Large intestine (tissue), 3 donors: ENCODE data around the gene JPT1. TPM values are rescaled to one million over a fixed set of nuclear protein-coding genes. Genes with fewer than 3 reads are reported as not detected.
"Not testable (repeated sequence)": the region's sequence is repeated elsewhere in the genome, so short reads cannot be mapped to it uniquely, and the experiment has no call there.

Source experiments
- DNase-seq, 2 donors: peaks; one replicate each; pipeline versions ENCODE4 v3.0.0 to v3.0.0-alpha.2; 2013
- H3K27ac ChIP-seq: one replicate; pipeline ENCODE4 v1.5.1; 2013; ENCODE audit warnings: low read length
- H3K27me3 ChIP-seq: 2 replicates; pipeline ENCODE4 v1.6.1; 2013; ENCODE audit warnings: low read length; ENCODE audit not compliant: control insufficient read depth, insufficient read depth
- H3K36me3 ChIP-seq: 2 replicates; pipeline ENCODE4 v1.6.1; 2013; ENCODE audit warnings: low read length; ENCODE audit not compliant: control insufficient read depth, insufficient read depth
- H3K4me1 ChIP-seq: one replicate; pipeline ENCODE4 v1.6.1; 2013; ENCODE audit warnings: low read length; ENCODE audit not compliant: control insufficient read depth, insufficient read depth
- H3K4me3 ChIP-seq: one replicate; pipeline ENCODE4 v1.5.1; 2013; ENCODE audit warnings: low read length
- H3K9me3 ChIP-seq: one replicate; pipeline ENCODE4 v1.6.1; 2013; ENCODE audit warnings: mild to moderate bottlenecking, low read depth, low read length, moderate library complexity; ENCODE audit not compliant: control insufficient read depth
- WGBS: methylation state at CpG from one replicate; pipeline ENCODE4 v1.1.5; 2013; ENCODE audit warnings: low lambda C conversion rate; ENCODE audit not compliant: insufficient coverage; 5-methylcytosine and 5-hydroxymethylcytosine counted together
- polyA plus RNA-seq: library from polyadenylated mRNA; unstranded; fragments of 120-200 nt; gene quantifications from one replicate; pipeline ENCODE4 v1.2.1, GENCODE V29; 2013

JPT1 gene
- polyA plus RNA-seq, 1 donor, result 93.1 TPM

DNA sequence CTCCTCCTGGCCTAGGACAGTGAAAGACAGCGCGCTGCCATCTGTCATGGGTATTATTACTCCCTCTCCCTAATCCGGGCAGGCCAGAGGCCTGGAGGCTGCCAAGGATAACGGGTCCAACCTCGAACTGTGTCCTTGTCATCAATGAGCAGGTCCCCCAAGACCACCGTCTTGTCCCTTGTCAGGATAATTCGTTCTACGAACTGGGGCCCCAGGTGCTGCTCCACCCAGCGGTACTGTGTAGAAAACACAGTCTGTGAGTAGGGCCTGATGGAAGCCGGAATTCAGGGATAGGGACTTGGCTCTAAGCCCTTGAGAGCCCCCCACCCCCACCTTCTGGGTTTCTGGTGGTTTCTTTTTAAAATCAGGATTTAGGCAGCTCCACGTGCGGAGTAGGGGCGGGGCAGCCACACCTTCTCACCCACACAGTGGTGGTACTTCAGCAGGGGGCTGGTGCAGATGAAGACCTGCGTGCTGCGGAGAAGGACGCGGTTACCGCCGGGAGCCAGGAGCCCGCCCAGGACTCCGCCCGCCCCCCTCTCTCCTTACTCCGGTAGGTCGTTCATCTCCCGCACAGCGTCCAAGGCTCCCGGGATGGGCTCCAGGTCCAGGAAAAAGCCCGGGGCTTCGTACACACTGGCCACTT lies 23.6 kb downstream of the JPT1 start:
- Histone ChIP-seq H3K4me1 (peaks cover 5% of the 10 kb centered on the region), H3K36me3 (peaks cover 24% of the 10 kb centered on the region), H3K27ac (peak overlapping the region; percentile 88), H3K27me3 (no peaks in the 10 kb centered on the region), H3K4me3 (peak overlapping the region; percentile 93), H3K9me3 (no peaks in the 10 kb centered on the region)
- WGBS, result no CpG with 5 or more reads among the region's 29 CpGs
- DNase-seq, result peak; percentile 45 to 72

DNA sequence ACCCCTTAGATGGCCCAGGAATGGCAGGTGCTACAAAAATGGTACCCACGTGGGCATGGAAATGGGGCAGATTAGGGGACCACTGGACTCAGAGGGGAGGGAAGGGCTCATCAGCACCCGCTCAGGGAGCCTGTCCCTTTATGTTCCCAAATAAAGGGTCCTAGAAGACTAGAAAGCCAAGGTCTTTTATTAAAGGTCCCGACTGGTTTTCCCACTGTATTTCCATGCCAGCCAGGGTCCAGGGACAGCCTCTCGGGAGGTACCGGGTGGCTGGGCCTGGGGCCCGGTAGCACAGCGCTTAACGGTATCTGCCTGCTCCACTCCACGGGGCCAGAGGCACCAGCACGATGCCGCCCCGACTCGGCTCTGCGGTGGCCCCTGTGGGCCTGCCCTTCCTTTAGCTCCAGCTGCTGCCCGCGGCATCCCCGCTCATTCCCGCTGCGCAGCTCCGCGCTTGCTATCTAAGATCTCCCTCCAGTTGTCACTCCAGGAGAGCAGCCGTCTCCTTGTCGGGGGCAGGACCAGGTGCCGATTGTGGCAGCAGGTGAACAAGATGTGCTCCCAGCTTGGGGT lies 24.2 kb downstream of the JPT1 start:
- no peaks in the 10 kb centered on the region for H3K9me3 ChIP-seq
- DNase-seq, result no peak
- no peak overlapping the region for H3K27ac ChIP-seq
- H3K36me3 ChIP-seq, result peaks cover 20% of the 10 kb centered on the region
- H3K4me3 ChIP-seq, result peak overlapping the region; percentile 93
- peaks cover 8% of the 10 kb centered on the region for H3K4me1 ChIP-seq
- no peaks in the 10 kb centered on the region for H3K27me3 ChIP-seq
- no CpG with 5 or more reads among the region's 24 CpGs for WGBS

DNA sequence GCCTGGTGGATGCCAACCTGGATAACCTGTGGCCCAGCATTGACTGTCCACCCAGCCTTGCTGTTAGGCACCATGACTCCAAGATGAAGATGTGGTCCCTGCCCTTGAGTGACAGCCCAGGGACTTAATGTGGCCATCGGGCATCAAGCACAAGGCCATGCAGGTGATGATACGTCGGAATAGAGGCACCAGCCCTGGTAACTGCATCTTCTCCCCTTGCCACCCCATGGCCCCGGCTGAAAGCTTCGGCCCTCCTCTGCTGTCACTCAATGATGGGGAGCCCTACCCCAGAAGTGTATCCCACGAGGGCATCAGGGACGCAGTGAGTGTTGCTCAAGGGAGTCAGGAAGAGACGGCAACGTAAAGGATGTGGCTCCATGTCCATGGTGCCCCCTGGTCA lies 24.7 kb downstream of the JPT1 start:
- no peak overlapping the region for H3K4me3 ChIP-seq
- peaks cover 14% of the 10 kb centered on the region for H3K4me1 ChIP-seq
- no peaks in the 10 kb centered on the region for H3K27me3 ChIP-seq
- H3K9me3 ChIP-seq, result no peaks in the 10 kb centered on the region
- H3K27ac ChIP-seq, result no peak overlapping the region
- peaks cover 17% of the 10 kb centered on the region for H3K36me3 ChIP-seq
- no peak for DNase-seq
- WGBS, result no CpG with 5 or more reads among the region's 9 CpGs

DNA sequence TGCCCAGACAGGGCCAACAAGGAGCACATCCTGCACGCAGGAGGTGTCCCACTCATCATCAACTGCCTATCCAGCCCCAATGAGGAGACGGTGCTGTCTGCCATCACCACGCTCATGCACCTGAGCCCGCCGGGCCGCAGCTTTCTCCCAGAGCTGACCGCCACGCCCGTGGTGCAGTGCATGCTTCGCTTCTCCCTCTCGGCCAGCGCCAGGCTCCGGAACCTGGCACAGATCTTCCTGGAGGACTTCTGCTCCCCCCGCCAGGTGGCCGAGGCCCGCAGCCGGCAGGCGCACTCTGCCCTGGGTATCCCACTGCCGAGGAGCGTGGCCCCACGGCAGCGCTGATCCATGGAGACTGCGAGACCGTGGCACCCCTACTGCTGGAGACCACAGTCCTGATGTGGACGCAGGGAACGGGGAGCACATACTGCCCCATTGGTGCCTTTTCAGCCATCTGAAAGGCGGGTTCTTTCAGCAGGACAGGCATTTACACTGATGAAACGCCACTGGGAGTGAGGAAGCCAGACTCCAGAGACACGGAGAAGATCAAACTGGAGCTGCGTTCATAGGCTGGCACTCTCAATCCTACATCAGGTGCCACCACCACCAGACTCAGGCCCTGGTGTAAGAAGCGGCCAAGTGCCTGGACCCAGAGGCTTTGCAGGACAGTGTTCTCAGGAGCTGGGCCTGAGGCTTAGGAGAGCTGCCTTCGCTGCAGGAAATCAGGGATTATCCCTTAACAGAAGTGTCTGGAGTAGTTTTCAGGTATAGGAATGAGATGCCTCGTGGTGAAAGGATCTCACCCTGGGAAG lies 25.4 kb downstream of the JPT1 start:
- H3K4me3 ChIP-seq, result no peak overlapping the region
- no peak for DNase-seq
- H3K9me3 ChIP-seq, result no peaks in the 10 kb centered on the region
- peaks cover 19% of the 10 kb centered on the region for H3K4me1 ChIP-seq
- H3K27me3 ChIP-seq, result no peaks in the 10 kb centered on the region
- WGBS, result no CpG with 5 or more reads among the region's 33 CpGs
- H3K36me3 ChIP-seq, result peaks cover 17% of the 10 kb centered on the region
- no peak overlapping the region for H3K27ac ChIP-seq

DNA sequence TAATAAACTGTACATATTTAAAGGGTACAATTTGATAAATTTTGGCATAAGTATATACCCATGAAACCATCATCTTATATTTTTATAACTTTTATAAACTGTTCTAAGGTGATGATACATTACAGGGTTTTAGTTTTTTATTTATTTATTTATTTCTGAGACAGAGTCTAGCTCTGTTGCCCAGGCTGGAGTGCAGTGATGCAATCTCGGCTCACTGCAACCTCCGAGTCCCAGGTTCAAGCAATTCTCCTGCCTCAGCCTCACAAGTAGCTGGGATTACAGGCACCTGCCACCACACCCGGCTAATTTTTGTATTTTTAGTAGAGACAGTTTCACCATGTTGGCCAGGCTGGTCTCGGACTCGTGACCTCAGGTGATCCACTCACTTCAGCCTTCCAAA lies 26.4 kb downstream of the JPT1 start:
- not testable (repeated sequence) for H3K4me3 ChIP-seq, H3K27ac ChIP-seq, H3K27me3 ChIP-seq, H3K9me3 ChIP-seq, DNase-seq
- Histone ChIP-seq H3K36me3 (peaks cover 17% of the 10 kb centered on the region), H3K4me1 (peaks cover 22% of the 10 kb centered on the region)
- no CpG with 5 or more reads among the region's 5 CpGs for WGBS

DNA sequence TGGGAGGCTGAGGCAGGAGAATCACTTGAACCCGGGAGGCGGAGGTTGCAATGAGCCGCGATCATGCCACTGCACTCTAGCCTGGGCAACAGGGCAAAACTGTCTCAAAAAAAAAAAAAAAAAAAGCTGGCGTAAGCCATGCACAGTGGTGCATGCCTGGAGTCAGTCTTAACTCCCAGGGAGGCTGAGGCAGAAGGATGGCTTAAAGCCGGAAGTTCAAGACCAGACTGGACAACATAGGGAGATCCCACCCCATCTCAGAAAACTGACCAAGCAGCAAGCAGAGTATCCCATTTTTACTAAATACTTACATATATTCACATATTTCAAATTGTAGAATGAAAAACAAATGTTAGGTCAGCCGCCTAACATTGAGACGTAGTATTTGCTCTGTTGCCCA lies 27.4 kb downstream of the JPT1 start:
- 100% methylated on average over 1 of the region's 8 CpGs for WGBS
- peaks cover 17% of the 10 kb centered on the region for H3K36me3 ChIP-seq
- peaks cover 22% of the 10 kb centered on the region for H3K4me1 ChIP-seq
- no peak overlapping the region for H3K27ac ChIP-seq
- no peak for DNase-seq
- H3K4me3 ChIP-seq, result no peak overlapping the region
- no peaks in the 10 kb centered on the region for H3K9me3 ChIP-seq
- no peaks in the 10 kb centered on the region for H3K27me3 ChIP-seq

DNA sequence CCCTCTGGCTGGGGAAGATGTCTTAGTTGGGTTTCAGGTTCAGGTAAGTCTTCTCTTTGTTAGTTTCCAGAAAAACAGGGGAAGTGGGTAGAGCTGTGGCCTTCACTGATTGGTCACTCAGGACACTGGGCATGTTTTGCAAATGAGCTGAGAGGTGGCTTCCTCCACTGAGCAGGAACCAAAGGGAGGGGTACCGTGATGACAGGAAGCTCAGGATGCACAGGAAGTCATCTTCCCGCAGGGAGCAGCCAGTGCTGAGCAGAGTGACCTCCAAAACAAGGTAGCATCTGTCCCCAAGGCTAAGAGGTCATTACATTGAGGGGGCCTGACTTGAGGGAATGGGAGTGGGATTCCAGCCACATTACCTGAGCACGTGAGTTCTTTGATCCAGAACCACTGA lies 28.3 kb downstream of the JPT1 start:
- Histone ChIP-seq H3K4me3 (no peak overlapping the region), H3K4me1 (peaks cover 22% of the 10 kb centered on the region), H3K9me3 (no peaks in the 10 kb centered on the region), H3K27ac (no peak overlapping the region), H3K36me3 (peaks cover 20% of the 10 kb centered on the region), H3K27me3 (no peaks in the 10 kb centered on the region)
- no peak for DNase-seq
- WGBS, result no CpG with 5 or more reads among the region's 3 CpGs

DNA sequence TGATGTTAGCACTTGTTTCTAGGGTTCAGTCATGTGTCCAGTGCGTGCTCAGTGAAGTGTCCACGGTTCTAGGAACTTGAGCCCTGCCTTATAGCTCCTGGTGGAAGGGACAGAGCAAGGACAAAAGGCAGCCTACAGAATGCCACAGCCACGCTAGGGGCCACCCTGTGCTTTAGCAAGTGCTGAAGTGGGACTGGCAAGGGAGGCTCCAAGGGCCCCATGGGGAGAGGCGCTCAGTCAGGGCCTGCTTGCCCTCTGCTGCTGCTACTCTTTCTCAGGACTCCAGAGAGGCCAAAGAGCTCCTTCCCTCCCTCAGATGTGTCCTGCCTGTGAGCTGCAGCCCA lies 29.5 kb downstream of the JPT1 start:
- Histone ChIP-seq H3K36me3 (peaks cover 15% of the 10 kb centered on the region), H3K4me1 (peaks cover 17% of the 10 kb centered on the region), H3K4me3 (no peak overlapping the region), H3K27me3 (no peaks in the 10 kb centered on the region), H3K9me3 (no peaks in the 10 kb centered on the region), H3K27ac (peak overlapping the region; percentile 96)
- DNase-seq, result no peak
- no CpG with 5 or more reads among the region's 4 CpGs for WGBS

DNA sequence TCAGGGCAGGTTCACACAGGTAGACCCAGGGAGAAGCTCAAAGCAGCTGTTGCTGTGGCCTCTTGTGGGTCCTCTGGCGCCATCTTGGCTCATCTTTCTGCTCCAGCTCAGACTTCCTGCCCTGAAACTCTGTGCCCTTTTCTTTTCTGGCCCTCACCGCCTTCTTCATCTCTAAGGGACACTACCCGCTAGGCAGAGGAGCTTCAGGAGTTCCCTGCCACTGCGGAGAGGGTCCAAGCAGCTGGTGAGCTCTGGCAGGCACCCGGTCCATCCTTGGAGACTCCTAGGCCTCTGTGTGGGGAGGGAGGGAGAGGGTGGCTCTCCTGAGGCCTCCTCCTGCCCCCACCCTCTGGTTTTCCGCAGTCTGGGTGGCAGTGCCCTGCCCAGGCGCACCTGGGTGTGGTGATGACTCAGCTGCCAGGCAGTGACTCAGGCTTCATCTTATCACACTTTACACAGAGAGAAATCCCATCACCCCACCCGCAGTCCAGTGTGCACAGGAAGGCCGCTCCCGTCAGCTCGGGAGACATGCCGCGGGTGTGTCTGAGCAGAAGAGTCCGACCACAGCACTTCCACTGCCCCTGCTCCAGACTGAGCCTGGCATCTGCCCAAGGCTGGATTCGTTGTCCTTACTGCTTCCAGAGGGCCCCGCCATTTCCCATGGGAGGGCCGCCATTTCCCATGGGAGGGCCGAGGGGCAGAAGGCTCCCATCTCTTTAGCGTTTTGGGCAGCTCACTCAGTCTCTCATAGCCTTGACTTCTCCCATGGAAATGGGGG lies 30.1 kb downstream of the JPT1 start:
- Histone ChIP-seq H3K4me1 (peaks cover 19% of the 10 kb centered on the region), H3K27me3 (no peaks in the 10 kb centered on the region), H3K27ac (peak overlapping the region; percentile 96), H3K4me3 (no peak overlapping the region), H3K36me3 (peaks cover 10% of the 10 kb centered on the region), H3K9me3 (no peaks in the 10 kb centered on the region)
- DNase-seq, result peak; percentile 96 to 98
- WGBS, result no CpG with 5 or more reads among the region's 19 CpGs

DNA sequence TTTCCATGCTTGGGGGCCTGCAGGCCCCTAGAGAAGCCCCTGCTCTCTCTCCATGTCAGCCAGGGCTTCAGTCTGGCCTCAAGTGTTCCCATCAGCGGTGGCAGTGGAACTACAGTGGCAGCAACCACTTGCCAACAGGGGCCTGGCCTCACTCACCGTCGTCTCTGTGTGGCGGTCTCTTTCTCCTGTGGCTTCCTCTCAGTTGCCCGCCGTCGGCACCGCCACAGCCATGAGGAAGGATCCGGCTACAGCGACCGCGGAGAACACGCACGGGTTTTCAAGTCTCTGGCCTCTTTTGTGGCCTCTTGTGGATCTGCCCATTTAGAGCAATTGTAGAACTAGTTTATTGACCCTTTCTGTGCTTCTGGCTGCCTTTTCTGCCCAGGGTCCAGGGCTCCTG lies 36.0 kb downstream of the JPT1 start:
- Histone ChIP-seq H3K9me3 (no peaks in the 10 kb centered on the region), H3K27me3 (no peaks in the 10 kb centered on the region), H3K27ac (no peak overlapping the region), H3K36me3 (peaks cover 18% of the 10 kb centered on the region), H3K4me1 (peaks cover 13% of the 10 kb centered on the region), H3K4me3 (no peak overlapping the region)
- no peak for DNase-seq
- WGBS, result no CpG with 5 or more reads among the region's 14 CpGs
